Measurements from ENCODE around the gene UPF1. TPM values are rescaled to one million over a fixed set of nuclear protein-coding genes. Genes with fewer than 3 reads are reported as not detected.

The UPF1 gene
- polyA plus RNA-seq, 3 donors: 2.6 to 43.7 (median 3.2) TPM

DNA sequence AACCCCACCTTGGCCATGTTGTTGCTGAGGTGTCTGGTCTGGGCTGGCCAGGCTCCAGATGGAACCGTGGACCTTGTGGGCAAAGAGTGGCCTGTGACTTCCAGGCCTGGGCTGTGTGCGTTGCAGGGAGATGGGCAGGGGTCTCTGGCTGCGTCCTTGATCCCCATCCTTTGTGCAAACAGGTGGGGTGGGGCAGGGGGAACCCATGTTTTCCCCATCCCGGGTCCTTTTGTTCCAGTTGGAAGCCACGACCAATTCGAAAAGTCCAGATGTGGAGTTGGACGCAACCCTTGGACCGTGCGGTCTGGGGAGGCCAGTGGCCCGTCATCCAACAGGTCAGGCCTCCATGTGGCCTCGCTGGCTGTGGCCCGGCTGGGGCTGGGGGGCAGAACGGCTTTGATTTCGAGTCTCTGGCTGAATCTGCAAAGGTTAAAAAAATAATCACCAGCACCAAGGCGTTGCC, 27.6 kb upstream of the UPF1 start:
- peaks cover 5% of the 10 kb centered on the region for H3K4me1 Mint-ChIP-seq
- Histone ChIP-seq H3K4me3 (replicated peaks in 1 of 3; ENCODE audit: low read depth in 2 of 3, low read length in 3 of 3) (no peak overlapping the region), H3K36me3 (replicated peaks in 1 of 2; ENCODE audit: control insufficient read depth in 1 of 2, insufficient read depth in 2 of 2, low read length in 2 of 2) (no peaks in the 10 kb centered on the region), H3K27ac (ENCODE audit: low read depth in 1 of 2, low read length in 2 of 2) (no peak overlapping the region), H2AFZ (ENCODE audit: insufficient read depth, low read depth, low read length, poor library complexity, severe bottlenecking) (no peak overlapping the region), H3K9ac (ENCODE audit: insufficient read depth, low read length, poor library complexity, severe bottlenecking) (no peak overlapping the region), H3K27me3 (ENCODE audit: control insufficient read depth in 2 of 2, insufficient read depth in 2 of 2, low read length in 2 of 2) (peaks cover 0 to 10% of the 10 kb centered on the region in 2 donors), H3K4me2 (replicated peaks; ENCODE audit: extremely low read depth, low read length, poor library complexity, severe bottlenecking) (no peak overlapping the region), H3K79me2 (ENCODE audit: insufficient read depth, low read length) (no peaks in the 10 kb centered on the region), H4K20me1 (ENCODE audit: insufficient read depth, low read length) (no peaks in the 10 kb centered on the region), H3K9me3 (replicated peaks in 1 of 2; ENCODE audit: control insufficient read depth in 1 of 2, insufficient read depth in 1 of 2, low read length in 2 of 2) (no peaks in the 10 kb centered on the region), H3K4me1 (ENCODE audit: control insufficient read depth in 1 of 2, insufficient read depth in 2 of 2, low read length in 2 of 2) (peaks cover 3 to 4% of the 10 kb centered on the region in 2 donors)
- no peak overlapping the region for H3K4me3 Mint-ChIP-seq
- H3K27me3 Mint-ChIP-seq (ENCODE audit: low read depth in 3 of 3): peaks cover 13 to 40% (median 32%) of the 10 kb centered on the region in 3 donors
- no peak for DNase-seq
- TF ChIP-seq, protein P1, sequence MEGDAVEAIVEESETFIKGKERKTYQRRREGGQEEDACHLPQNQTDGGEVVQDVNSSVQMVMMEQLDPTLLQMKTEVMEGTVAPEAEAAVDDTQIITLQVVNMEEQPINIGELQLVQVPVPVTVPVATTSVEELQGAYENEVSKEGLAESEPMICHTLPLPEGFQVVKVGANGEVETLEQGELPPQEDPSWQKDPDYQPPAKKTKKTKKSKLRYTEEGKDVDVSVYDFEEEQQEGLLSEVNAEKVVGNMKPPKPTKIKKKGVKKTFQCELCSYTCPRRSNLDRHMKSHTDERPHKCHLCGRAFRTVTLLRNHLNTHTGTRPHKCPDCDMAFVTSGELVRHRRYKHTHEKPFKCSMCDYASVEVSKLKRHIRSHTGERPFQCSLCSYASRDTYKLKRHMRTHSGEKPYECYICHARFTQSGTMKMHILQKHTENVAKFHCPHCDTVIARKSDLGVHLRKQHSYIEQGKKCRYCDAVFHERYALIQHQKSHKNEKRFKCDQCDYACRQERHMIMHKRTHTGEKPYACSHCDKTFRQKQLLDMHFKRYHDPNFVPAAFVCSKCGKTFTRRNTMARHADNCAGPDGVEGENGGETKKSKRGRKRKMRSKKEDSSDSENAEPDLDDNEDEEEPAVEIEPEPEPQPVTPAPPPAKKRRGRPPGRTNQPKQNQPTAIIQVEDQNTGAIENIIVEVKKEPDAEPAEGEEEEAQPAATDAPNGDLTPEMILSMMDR (IDR thresholded peaks at IDR 0.05): no peak
- H3K36me3 Mint-ChIP-seq: no peaks in the 10 kb centered on the region
- 96% methylated on average over 14 of the region's 15 CpGs for WGBS (ENCODE audit: insufficient coverage)
- intact Hi-C loops (cut with micrococcal nuclease): no loop called here
- no peak overlapping the region for H3K27ac Mint-ChIP-seq
- H3K9me3 Mint-ChIP-seq: peaks cover 0 to 4% (median 0%) of the 10 kb centered on the region in 7 donors

DNA sequence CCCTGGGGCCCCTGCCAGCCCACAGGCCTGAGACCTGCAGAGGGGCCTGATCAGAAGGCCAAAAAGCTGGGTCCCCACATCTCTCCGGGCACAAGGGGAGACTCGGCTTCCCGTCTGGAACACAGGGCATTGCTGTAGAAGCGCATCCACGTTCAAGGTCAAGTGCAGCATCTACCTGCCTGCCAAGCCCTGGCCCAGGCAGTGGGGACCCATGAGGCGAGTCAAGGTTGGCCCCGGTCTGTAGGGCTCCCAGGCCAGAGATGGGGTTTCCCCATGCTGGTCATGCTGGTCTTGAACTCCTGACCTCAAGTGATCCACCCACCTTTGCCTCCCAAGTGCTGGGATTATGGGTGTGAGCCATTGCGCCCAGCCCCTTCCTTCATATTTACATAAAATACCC, 27.1 kb upstream of the UPF1 start:
- Mint-ChIP-seq H3K27me3 (ENCODE audit: low read depth in 3 of 3) (peaks cover 13 to 40% (median 32%) of the 10 kb centered on the region in 3 donors), H3K27ac (no peak overlapping the region), H3K4me3 (no peak overlapping the region), H3K4me1 (peaks cover 8% of the 10 kb centered on the region), H3K9me3 (peaks cover 0 to 4% (median 0%) of the 10 kb centered on the region in 7 donors), H3K36me3 (no peaks in the 10 kb centered on the region)
- Histone ChIP-seq H3K9ac (ENCODE audit: insufficient read depth, low read length, poor library complexity, severe bottlenecking) (no peak overlapping the region), H2AFZ (ENCODE audit: insufficient read depth, low read depth, low read length, poor library complexity, severe bottlenecking) (no peak overlapping the region), H3K27me3 (ENCODE audit: control insufficient read depth in 2 of 2, insufficient read depth in 2 of 2, low read length in 2 of 2) (peaks cover 0 to 10% of the 10 kb centered on the region in 2 donors), H3K79me2 (ENCODE audit: insufficient read depth, low read length) (no peaks in the 10 kb centered on the region), H3K4me3 (replicated peaks in 1 of 3; ENCODE audit: low read depth in 2 of 3, low read length in 3 of 3) (no peak overlapping the region), H3K27ac (ENCODE audit: low read depth in 1 of 2, low read length in 2 of 2) (no peak overlapping the region), H4K20me1 (ENCODE audit: insufficient read depth, low read length) (no peaks in the 10 kb centered on the region), H3K36me3 (replicated peaks in 1 of 2; ENCODE audit: control insufficient read depth in 1 of 2, insufficient read depth in 2 of 2, low read length in 2 of 2) (no peaks in the 10 kb centered on the region), H3K4me1 (ENCODE audit: control insufficient read depth in 1 of 2, insufficient read depth in 2 of 2, low read length in 2 of 2) (peaks cover 7 to 9% of the 10 kb centered on the region in 2 donors), H3K9me3 (replicated peaks in 1 of 2; ENCODE audit: control insufficient read depth in 1 of 2, insufficient read depth in 1 of 2, low read length in 2 of 2) (no peaks in the 10 kb centered on the region), H3K4me2 (replicated peaks; ENCODE audit: extremely low read depth, low read length, poor library complexity, severe bottlenecking) (no peak overlapping the region)
- DNase-seq: no peak
- TF ChIP-seq, protein P1 (IDR thresholded peaks at IDR 0.05): no peak
- intact Hi-C loops (cut with micrococcal nuclease): no loop called here
- 97% methylated on average over 7 of the region's 8 CpGs for WGBS (ENCODE audit: insufficient coverage)

Measured in CD14-positive monocyte (primary cell).